Measurements from ENCODE around the gene GPR63. TPM values are rescaled to one million over a fixed set of nuclear protein-coding genes. Genes with fewer than 3 reads are reported as not detected.

Gene GPR63
- total RNA-seq, 1 experiment from 2014 or later: 2.7 TPM

- Mint-ChIP-seq H3K27me3 (ENCODE audit: unreplicated experiment) (no peaks in the 10 kb centered on the region), H3K4me1 (ENCODE audit: low read depth, unreplicated experiment) (no peaks in the 10 kb centered on the region), H3K36me3 (ENCODE audit: insufficient read depth, unreplicated experiment) (no peaks in the 10 kb centered on the region), H3K4me3 (ENCODE audit: low read depth, unreplicated experiment) (no peak overlapping the region), H3K27ac (ENCODE audit: unreplicated experiment) (no peak overlapping the region), H3K9me3 (ENCODE audit: low read depth, unreplicated experiment) (no peaks in the 10 kb centered on the region)
- TF ChIP-seq CTCF (IDR thresholded peaks at IDR 0.05; ENCODE audit: unreplicated experiment): no peak
- CTCF ChIA-PET: no interaction called here
- intact Hi-C loops (cut with micrococcal nuclease; ENCODE audit: unreplicated experiment): no loop called here
- BruUV-seq (replicated peaks): no TSS peak
- DNase-seq: no peak
These were observed 39.7 kb upstream of the GPR63 start for GRCh38 chr6:96876886-96877545.

GRCh38 chr6:96872976-96873375 is 35.7 kb upstream of the GPR63 start:
- TF ChIP-seq CTCF (IDR thresholded peaks at IDR 0.05; ENCODE audit: unreplicated experiment): no peak
- Mint-ChIP-seq H3K27ac (ENCODE audit: unreplicated experiment) (no peak overlapping the region), H3K4me3 (ENCODE audit: low read depth, unreplicated experiment) (no peak overlapping the region), H3K27me3 (ENCODE audit: unreplicated experiment) (no peaks in the 10 kb centered on the region), H3K36me3 (ENCODE audit: insufficient read depth, unreplicated experiment) (no peaks in the 10 kb centered on the region), H3K4me1 (ENCODE audit: low read depth, unreplicated experiment) (no peaks in the 10 kb centered on the region), H3K9me3 (ENCODE audit: low read depth, unreplicated experiment) (no peaks in the 10 kb centered on the region)
- intact Hi-C loops (cut with micrococcal nuclease; ENCODE audit: unreplicated experiment): no loop called here
- CTCF ChIA-PET: interaction anchor here (0.6 kb wide), 1 partner anchor 24 kb away, joined by 5 read pairs; no protein-coding TSS in a partner anchor
- no peak for DNase-seq
- BruUV-seq (replicated peaks): no TSS peak

GRCh38 chr6:96865055-96865405 is 27.8 kb upstream of the GPR63 start:
- H3K36me3 Mint-ChIP-seq (ENCODE audit: insufficient read depth, unreplicated experiment): no peaks in the 10 kb centered on the region

GRCh38 chr6:96864216-96865054 is 27.2 kb upstream of the GPR63 start:
- intact Hi-C loops (cut with micrococcal nuclease; ENCODE audit: unreplicated experiment): no loop called here

More at GRCh38 chr6:96865055-96865405, 27.8 kb upstream of the GPR63 start:
- Mint-ChIP-seq H3K27me3 (ENCODE audit: unreplicated experiment) (no peaks in the 10 kb centered on the region), H3K4me3 (ENCODE audit: low read depth, unreplicated experiment) (no peak overlapping the region), H3K4me1 (ENCODE audit: low read depth, unreplicated experiment) (no peaks in the 10 kb centered on the region), H3K27ac (ENCODE audit: unreplicated experiment) (no peak overlapping the region), H3K9me3 (ENCODE audit: low read depth, unreplicated experiment) (no peaks in the 10 kb centered on the region)
- DNase-seq: no peak
- CTCF ChIA-PET: no interaction called here
- intact Hi-C loops (cut with micrococcal nuclease; ENCODE audit: unreplicated experiment): no loop called here
- no peak for TF ChIP-seq CTCF (IDR thresholded peaks at IDR 0.05; ENCODE audit: unreplicated experiment)
- BruUV-seq (replicated peaks): no TSS peak

More at GRCh38 chr6:96864216-96865054, 27.2 kb upstream of the GPR63 start:
- CTCF ChIA-PET: no interaction called here
- Mint-ChIP-seq H3K27me3 (ENCODE audit: unreplicated experiment) (peaks cover 4% of the 10 kb centered on the region), H3K27ac (ENCODE audit: unreplicated experiment) (no peak overlapping the region), H3K9me3 (ENCODE audit: low read depth, unreplicated experiment) (no peaks in the 10 kb centered on the region), H3K36me3 (ENCODE audit: insufficient read depth, unreplicated experiment) (no peaks in the 10 kb centered on the region), H3K4me1 (ENCODE audit: low read depth, unreplicated experiment) (no peaks in the 10 kb centered on the region), H3K4me3 (ENCODE audit: low read depth, unreplicated experiment) (no peak overlapping the region)
- no peak for TF ChIP-seq CTCF (IDR thresholded peaks at IDR 0.05; ENCODE audit: unreplicated experiment)
- DNase-seq: no peak
- BruUV-seq (replicated peaks): no TSS peak

Measured in Calu3 (cell line).